Measurements from ENCODE around the gene DAND5. TPM values are rescaled to one million over a fixed set of nuclear protein-coding genes. Genes with fewer than 3 reads are reported as not detected.

Gene DAND5
- total RNA-seq, 4 donors from 2014 or later: 0.56 TPM; not detected in 3

DNA sequence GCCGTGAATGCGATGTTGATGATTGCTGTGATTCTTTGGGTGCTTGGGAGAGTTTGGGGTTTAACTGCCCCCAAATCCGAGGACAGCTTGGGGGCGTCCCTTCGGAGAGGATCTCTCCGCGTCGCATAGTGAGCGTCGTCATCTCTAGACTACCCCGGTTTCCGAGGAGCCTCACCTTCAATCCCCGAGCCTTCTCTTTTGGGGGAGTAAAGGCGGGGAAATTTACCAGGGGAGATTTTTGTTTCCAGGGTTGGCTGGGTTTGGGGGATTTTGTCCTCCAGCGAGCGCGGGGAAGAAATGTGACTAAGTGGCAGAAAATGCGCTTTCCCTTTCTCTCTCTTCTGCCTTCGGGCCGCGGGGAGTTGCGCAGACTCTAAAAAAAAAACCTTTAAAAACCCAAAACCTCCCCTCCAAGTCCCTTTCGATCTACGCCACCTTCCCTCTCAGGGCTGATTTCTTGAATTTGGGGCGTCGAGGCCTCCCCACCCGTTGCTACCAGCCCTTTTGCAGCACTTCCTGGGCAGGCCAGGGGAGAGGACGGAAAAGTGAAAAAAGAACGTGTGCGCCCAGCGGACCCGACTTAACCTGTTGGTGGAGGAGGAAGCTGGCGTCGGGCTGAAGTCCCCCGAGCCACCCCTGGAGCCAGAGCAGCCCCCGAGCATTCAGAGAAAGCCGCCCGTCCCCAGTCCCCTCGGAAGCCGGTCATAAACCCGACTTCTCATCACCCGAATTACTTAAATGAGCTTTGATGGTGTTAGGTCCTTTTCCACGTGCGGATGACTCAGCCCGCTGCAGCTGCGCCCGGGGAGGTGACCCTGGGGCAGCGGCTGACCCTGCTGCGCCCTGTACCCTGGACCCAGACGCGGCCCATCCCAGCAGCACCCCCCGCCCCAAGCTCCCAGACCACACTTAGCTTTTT, 43.6 kb downstream of the DAND5 start:
- ATAC-seq (ENCODE audit: low FRiP score) (no peak), DNase-seq (ENCODE audit: low spot score) (no peak)
- TF ChIP-seq, protein P1, sequence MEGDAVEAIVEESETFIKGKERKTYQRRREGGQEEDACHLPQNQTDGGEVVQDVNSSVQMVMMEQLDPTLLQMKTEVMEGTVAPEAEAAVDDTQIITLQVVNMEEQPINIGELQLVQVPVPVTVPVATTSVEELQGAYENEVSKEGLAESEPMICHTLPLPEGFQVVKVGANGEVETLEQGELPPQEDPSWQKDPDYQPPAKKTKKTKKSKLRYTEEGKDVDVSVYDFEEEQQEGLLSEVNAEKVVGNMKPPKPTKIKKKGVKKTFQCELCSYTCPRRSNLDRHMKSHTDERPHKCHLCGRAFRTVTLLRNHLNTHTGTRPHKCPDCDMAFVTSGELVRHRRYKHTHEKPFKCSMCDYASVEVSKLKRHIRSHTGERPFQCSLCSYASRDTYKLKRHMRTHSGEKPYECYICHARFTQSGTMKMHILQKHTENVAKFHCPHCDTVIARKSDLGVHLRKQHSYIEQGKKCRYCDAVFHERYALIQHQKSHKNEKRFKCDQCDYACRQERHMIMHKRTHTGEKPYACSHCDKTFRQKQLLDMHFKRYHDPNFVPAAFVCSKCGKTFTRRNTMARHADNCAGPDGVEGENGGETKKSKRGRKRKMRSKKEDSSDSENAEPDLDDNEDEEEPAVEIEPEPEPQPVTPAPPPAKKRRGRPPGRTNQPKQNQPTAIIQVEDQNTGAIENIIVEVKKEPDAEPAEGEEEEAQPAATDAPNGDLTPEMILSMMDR (IDR thresholded peaks at IDR 0.05): no peak

- ATAC-seq (ENCODE audit: low FRiP score): no peak
- TF ChIP-seq, protein P1 (IDR thresholded peaks at IDR 0.05): no peak
- DNase-seq (ENCODE audit: low spot score): no peak
Observed at GRCh38 chr19:13013649-13014048, 44.3 kb downstream of the DAND5 start.

DNA sequence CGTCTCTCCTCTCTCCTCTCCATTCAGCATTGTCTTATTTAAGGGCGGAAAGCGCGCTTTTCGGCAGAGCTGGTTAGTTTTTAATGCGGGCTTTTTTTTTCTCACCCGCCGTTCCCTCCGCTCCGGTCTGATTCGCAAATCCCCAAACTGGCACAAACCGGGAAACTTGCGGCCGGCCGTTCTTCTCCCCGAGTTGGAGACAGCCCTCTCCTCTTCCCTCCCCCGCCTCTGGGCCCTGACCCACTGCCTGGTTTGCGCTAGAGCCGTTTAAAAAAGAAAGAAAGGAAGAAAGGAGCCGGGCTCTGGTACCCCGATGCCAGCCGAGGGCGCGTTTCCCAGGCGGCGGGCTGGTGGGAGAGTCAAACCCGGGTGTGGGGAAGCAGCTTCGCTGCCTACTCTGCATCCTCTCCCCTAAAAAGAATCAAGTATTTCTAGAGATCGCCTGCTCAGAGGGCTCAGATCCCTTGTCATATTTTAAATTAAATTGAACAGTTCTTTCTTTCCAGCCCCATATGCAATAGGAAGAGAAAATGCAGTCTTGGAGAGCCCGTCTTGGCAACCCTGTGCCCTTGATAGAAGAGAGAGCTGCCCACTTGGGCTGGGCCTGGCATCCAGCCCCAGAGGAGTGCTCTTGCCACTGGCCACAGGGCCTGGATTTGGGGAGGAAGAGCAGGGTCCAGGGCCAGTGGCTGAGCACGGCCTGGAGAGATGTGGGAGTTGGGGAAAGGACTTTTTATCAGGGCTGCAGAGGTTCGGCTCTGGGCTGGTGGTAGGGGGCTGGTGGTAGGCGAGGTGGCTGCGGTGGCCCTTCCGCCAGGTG, 44.9 kb downstream of the DAND5 start:
- DNase-seq (ENCODE audit: low spot score): no peak
- TF ChIP-seq, protein P1 (IDR thresholded peaks at IDR 0.05): no peak
- no peak for ATAC-seq (ENCODE audit: low FRiP score)

DNA sequence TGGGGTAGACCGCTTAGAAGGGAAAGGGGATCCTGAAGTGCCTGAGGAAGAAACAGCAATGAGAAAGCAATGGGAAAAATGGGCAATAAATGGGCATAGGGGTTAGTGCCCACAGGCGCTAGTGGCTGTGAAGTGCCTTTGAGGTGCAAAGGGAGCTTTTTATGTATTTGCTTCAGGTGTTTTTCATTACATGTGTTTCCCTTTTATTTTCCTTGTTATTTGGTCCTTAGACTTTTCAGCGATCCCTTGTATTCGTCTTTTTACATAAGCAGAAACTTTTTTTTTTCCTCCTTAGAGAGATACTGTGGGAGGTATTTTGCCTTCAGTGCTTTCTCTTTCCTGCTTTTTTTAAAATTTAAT, 45.5 kb downstream of the DAND5 start:
- no peak for DNase-seq (ENCODE audit: low spot score)
- no peak for ATAC-seq (ENCODE audit: low FRiP score)
- TF ChIP-seq, protein P1 (IDR thresholded peaks at IDR 0.05): no peak

DNA sequence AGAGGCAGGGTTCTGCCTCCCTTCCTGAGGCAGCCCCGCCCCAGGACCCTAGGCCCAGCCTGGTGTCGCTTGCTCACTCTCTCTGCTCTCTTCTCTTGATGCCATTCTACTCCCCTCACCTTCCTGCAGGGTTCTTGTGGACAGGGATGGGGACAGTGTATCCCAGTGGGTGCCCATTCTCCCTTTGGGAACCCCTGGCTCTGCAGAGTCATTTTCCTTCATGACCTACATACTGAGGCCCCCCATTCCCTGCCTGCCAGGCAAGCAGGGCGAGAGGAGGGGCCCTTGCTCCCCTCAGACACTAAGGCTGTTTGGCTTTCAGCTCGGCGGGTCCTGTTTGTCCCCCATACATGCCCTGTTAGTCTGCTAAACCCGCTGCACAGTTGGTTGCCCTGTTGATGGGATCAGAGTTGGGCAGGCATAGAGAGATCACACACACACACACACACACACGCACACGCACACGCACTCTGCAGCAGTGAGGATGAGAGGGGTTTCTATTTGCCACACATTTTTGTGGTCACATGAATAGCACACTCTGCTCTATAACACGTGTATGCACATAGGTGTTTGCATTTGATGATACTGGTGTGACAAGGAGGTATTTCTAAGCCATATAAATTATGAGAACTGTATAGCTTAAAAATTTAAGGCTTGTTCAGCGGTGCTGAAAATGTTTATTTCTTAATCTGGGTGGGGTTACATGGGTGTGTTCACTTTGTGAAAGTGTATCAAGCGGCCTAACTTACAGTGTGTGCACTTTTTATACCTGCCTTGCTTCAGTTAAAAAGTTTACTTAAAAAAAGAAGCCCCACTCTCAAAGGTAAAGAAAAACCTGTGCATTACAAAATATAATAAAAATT, 46.2 kb downstream of the DAND5 start:
- DNase-seq (ENCODE audit: low spot score) (no peak), ATAC-seq (ENCODE audit: low FRiP score) (no peak)
- TF ChIP-seq, protein P1 (IDR thresholded peaks at IDR 0.05): no peak

- TF ChIP-seq, protein P1 (IDR thresholded peaks at IDR 0.05): no peak
- no peak for DNase-seq (ENCODE audit: low spot score)
Observed at GRCh38 chr19:13016245-13016627, 46.9 kb downstream of the DAND5 start.

More at GRCh38 chr19:13016245-13016627, 46.9 kb downstream of the DAND5 start:
- no peak for ATAC-seq (ENCODE audit: low FRiP score)
